ENCODE measurements around the gene HES5.

GRCh38 chr1:2556277-2556677 is 26.2 kb upstream of the HES5 start, which contains the start of gene TNFRSF14:
- no peak for TF ChIP-seq EP300 (IDR thresholded peaks at IDR 0.05)
- TF ChIP-seq MAX (IDR thresholded peaks at IDR 0.05), result no peak
- TF ChIP-seq CTCF (IDR thresholded peaks at IDR 0.05), result no peak
- TF ChIP-seq POLR2A (IDR thresholded peaks at IDR 0.05; ENCODE audit: low read length), result no peak
- TF ChIP-seq KDM1A (IDR thresholded peaks at IDR 0.05; ENCODE audit: low read depth), result no peak
